Tibial nerve (tissue), 4 donors: ENCODE results near the gene SYNGR3. TPM values are rescaled to one million over a fixed set of nuclear protein-coding genes. Genes with fewer than 3 reads are reported as not detected.
"Not testable (repeated sequence)": the region's sequence is repeated elsewhere in the genome, so short reads cannot be mapped to it uniquely, and the experiment has no call there.

Experiments used
- DNase-seq, 2 donors: peaks; one replicate each; pipeline ENCODE4 v3.0.0-alpha.2; 2019; ENCODE audit warnings: low spot score in 2 of 2
- H3K27ac ChIP-seq, 4 donors: fragments of 200-600 bp; sonication (generic) in 3 of 4; one replicate each; pipeline ENCODE4 v1.5.1; 2017 to 2019; ENCODE audit warnings: mild to moderate bottlenecking in 1 of 4
- H3K27me3 ChIP-seq, 2 donors: fragments of 200-600 bp; sonication (generic) in 1 of 2; one replicate each; pipeline versions ENCODE4 v1.5.1 to v1.6.0; 2017 to 2019
- H3K36me3 ChIP-seq, 3 donors: fragments of 200-600 bp; sonication (generic); one replicate each; pipeline ENCODE4 v1.5.1; 2018 to 2019
- H3K4me1 ChIP-seq, 4 donors: fragments of 200-600 bp; sonication (generic) in 3 of 4; one replicate each; pipeline ENCODE4 v1.5.1; 2017 to 2019
- H3K4me3 ChIP-seq, 4 donors: fragments of 200-600 bp; sonication (generic) in 3 of 4; one replicate each; pipeline ENCODE4 v1.5.1; 2017 to 2019; ENCODE audit warnings: mild to moderate bottlenecking in 1 of 4, moderate library complexity in 1 of 4
- H3K9me3 ChIP-seq, 4 donors: fragments of 200-600 bp; sonication (generic) in 3 of 4; one replicate each; pipeline ENCODE4 v1.5.1; 2017 to 2019
- CTCF ChIP-seq, 5 experiments: fragments of 200-600 bp in 3 of 5; fragments of 450-650 bp in 2 of 5; sonication (generic) in 3 of 5; IDR thresholded peaks; one replicate each; pipeline ENCODE4 v1.5.1; 2016 to 2019; ENCODE audit warnings: antibody characterized with exemption in 5 of 5, mild to moderate bottlenecking in 3 of 5, moderate library complexity in 2 of 5
- EP300 ChIP-seq, 2 donors: sonication (generic); formaldehyde crosslinking; IDR thresholded peaks; one replicate each; pipeline ENCODE4 v1.6.1; 2017; ENCODE audit warnings: antibody characterized with exemption in 2 of 2, mild to moderate bottlenecking in 1 of 2
- POLR2A ChIP-seq, 2 donors: fragments of 450-650 bp; IDR thresholded peaks; one replicate each; pipeline ENCODE4 v1.6.1; 2017; ENCODE audit warnings: antibody characterized with exemption in 2 of 2, mild to moderate bottlenecking in 2 of 2, moderate library complexity in 2 of 2
- WGBS, 2 donors: methylation state at CpG; one replicate each; pipeline ENCODE4 v1.1.5; 2018; 5-methylcytosine and 5-hydroxymethylcytosine counted together
- total RNA-seq, 4 donors: library from RNA; depleted of rRNA; stranded (reverse); fragments of >200 nt; gene quantifications; one replicate each; pipeline ENCODE4 v1.1.0, GENCODE V29; 2016

SYNGR3 gene
- total RNA-seq, 4 donors from 2014 or later, result 3.9 TPM; not detected in 3

DNA sequence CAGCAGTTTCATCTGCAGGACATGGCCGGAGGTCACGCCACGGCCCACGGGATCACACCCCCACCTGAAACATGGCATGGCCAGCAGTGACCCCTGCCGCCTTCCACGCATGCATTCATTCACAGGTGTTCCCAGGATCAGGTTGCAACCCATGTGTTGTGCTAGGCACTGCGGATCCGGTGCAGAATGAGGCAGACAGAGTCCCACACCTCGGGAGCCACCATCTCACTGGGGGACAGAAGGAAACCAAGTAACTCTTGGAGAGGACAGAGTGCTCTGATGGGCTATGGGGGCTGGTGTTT lies 42.5 kb upstream of the SYNGR3 start:
- H3K36me3 ChIP-seq, result no peaks in the 10 kb centered on the region
- no peak for DNase-seq
- H3K4me1 ChIP-seq, result peaks cover 0 to 11% (median 3%) of the 10 kb centered on the region in 4 donors
- no peak overlapping the region for H3K4me3 ChIP-seq
- no peak for TF ChIP-seq EP300 (IDR thresholded peaks at IDR 0.05)
- TF ChIP-seq CTCF (IDR thresholded peaks at IDR 0.05), result no peak
- no peak for TF ChIP-seq POLR2A (IDR thresholded peaks at IDR 0.05)
- H3K27ac ChIP-seq, result no peak overlapping the region
- no peaks in the 10 kb centered on the region for H3K27me3 ChIP-seq
- no peaks in the 10 kb centered on the region for H3K9me3 ChIP-seq
- 89 to 92% methylated on average over 9 of the region's 9 CpGs for WGBS, 2 donors

GRCh38 chr16:1949507-1949906 lies 40.3 kb upstream of the SYNGR3 start:
- Histone ChIP-seq H3K27ac (no peak overlapping the region), H3K9me3 (no peaks in the 10 kb centered on the region), H3K27me3 (no peaks in the 10 kb centered on the region), H3K36me3 (no peaks in the 10 kb centered on the region), H3K4me1 (no peaks in the 10 kb centered on the region), H3K4me3 (no peak overlapping the region)
- no peak for DNase-seq
- 94% methylated on average over 11 of the region's 11 CpGs for WGBS, 2 donors
- TF ChIP-seq CTCF (IDR thresholded peaks at IDR 0.05) (no peak), POLR2A (IDR thresholded peaks at IDR 0.05) (no peak), EP300 (IDR thresholded peaks at IDR 0.05) (no peak)

GRCh38 chr16:1950047-1950446 lies 39.7 kb upstream of the SYNGR3 start:
- H3K36me3 ChIP-seq, result no peaks in the 10 kb centered on the region
- no peak overlapping the region for H3K27ac ChIP-seq
- no peaks in the 10 kb centered on the region for H3K27me3 ChIP-seq
- no peak overlapping the region for H3K4me3 ChIP-seq
- DNase-seq, result no peak
- H3K4me1 ChIP-seq, result no peaks in the 10 kb centered on the region
- WGBS, 2 donors, result 55 to 61% methylated on average over 7 of the region's 7 CpGs
- TF ChIP-seq EP300 (IDR thresholded peaks at IDR 0.05) (no peak), CTCF (IDR thresholded peaks at IDR 0.05) (no peak), POLR2A (IDR thresholded peaks at IDR 0.05) (no peak)
- no peaks in the 10 kb centered on the region for H3K9me3 ChIP-seq

- Histone ChIP-seq H3K4me1 (no peaks in the 10 kb centered on the region), H3K27me3 (no peaks in the 10 kb centered on the region), H3K4me3 (no peak overlapping the region), H3K27ac (no peak overlapping the region), H3K9me3 (no peaks in the 10 kb centered on the region), H3K36me3 (no peaks in the 10 kb centered on the region)
- TF ChIP-seq POLR2A (IDR thresholded peaks at IDR 0.05), result no peak
- TF ChIP-seq CTCF (IDR thresholded peaks at IDR 0.05), result no peak
- TF ChIP-seq EP300 (IDR thresholded peaks at IDR 0.05), result no peak
- no peak for DNase-seq
- WGBS, 2 donors, result 77 to 83% methylated on average over 12 to 19 of the region's 19 CpGs
These were observed 39.2 kb upstream of the SYNGR3 start for GRCh38 chr16:1950559-1950958.

DNA sequence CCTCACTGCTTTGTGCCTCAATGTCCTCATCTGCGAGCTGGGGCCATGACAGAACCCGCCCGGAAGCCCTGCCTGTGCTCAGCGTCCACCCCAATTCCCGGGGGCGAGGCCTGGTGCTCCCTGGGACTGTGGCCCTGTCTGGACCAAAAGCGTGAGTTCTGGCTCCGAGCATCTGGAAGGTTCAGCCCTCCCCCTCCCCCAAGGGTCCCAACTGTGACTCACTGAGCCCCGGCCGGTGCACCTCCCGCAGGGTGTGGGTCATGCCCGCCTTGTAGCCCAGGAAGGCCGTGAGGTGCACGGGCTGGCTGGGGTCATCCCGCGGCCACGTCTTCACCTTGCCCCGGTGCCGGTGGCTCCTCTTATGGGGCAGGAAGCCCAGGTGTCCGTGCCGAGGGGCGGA lies 36.0 kb upstream of the SYNGR3 start:
- WGBS, 2 donors, result 88 to 93% methylated on average over 17 to 22 of the region's 22 CpGs
- TF ChIP-seq POLR2A (IDR thresholded peaks at IDR 0.05), result no peak
- TF ChIP-seq EP300 (IDR thresholded peaks at IDR 0.05), result no peak
- TF ChIP-seq CTCF (IDR thresholded peaks at IDR 0.05), result no peak

DNA sequence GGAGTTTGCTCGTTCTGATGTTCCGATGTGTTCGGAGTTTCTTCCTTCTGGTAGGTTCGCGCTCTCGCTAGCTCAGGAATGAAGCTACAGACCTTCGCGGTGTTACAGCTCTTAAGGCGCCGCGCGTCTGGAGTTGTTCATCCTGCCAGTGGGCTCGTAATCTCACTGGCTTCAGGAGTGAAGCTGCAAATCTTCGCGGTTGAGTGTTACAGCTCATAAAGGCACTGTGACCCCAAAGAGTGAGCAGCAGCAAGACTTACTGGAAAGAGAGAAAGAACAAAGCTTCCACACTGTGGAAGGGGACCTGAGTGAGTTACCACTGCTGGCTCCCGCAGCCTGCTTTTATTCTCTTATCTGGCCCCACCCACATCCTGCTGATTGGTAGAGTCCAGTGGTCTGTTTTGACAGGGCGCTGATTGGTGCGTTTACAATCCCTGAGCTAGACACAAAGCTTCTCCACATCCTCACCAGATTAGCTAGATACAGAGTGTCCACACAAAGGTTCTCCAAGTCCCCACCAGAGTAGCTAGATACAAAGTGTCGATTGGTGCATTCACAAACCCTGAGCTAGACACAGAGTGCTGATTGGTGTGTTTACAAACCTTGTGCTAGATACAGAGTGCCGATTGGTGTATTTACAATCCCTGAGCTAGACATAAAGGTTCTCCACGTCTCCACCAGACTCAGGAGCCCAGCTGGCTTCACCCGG lies 32.2 kb upstream of the SYNGR3 start:
- 85 to 87% methylated on average over 15 to 18 of the region's 22 CpGs for whole genome bisulfite sequencing, 2 donors
- H3K9me3 ChIP-seq, H3K27me3 ChIP-seq, H3K27ac ChIP-seq, H3K4me3 ChIP-seq, DNase-seq: not testable (repeated sequence)
- peaks cover 0 to 31% (median 17%) of the 10 kb centered on the region in 4 donors for H3K4me1 ChIP-seq
- H3K36me3 ChIP-seq, result peaks cover 7 to 19% (median 11%) of the 10 kb centered on the region in 3 donors

More for the DNA sequence above, 36.0 kb upstream of the SYNGR3 start:
- no peak overlapping the region for H3K27ac ChIP-seq
- no peak for DNase-seq
- H3K4me1 ChIP-seq, result peaks cover 0 to 1% (median under 1%) of the 10 kb centered on the region in 4 donors
- H3K9me3 ChIP-seq, result no peaks in the 10 kb centered on the region
- no peaks in the 10 kb centered on the region for H3K27me3 ChIP-seq
- H3K36me3 ChIP-seq, result no peaks in the 10 kb centered on the region
- H3K4me3 ChIP-seq, result no peak overlapping the region

- H3K4me3 ChIP-seq, H3K27ac ChIP-seq, H3K9me3 ChIP-seq, DNase-seq, H3K27me3 ChIP-seq: not testable (repeated sequence)
- peaks cover 0 to 37% (median 20%) of the 10 kb centered on the region in 4 donors for H3K4me1 ChIP-seq
- peaks cover 7 to 24% (median 16%) of the 10 kb centered on the region in 3 donors for H3K36me3 ChIP-seq
- WGBS, 2 donors, result 76 to 80% methylated on average over 17 to 29 of the region's 30 CpGs
These were observed 31.7 kb upstream of the SYNGR3 start for GRCh38 chr16:1958143-1958491.
